BLaER1 treated with 17β-estradiol and CSF1 and Interleukin-3, amounts not matched to agents 10 nM and 100 nM (cell line): ENCODE results near the gene RAB27B.

Experiments used
- H3K27ac ChIP-seq, 11 experiments: shearing (Covaris generic); formaldehyde crosslinking; 2 replicates each; pipeline ENCODE4 v1.8.1; 2022
- H3K27me3 ChIP-seq, 11 experiments: shearing (Covaris generic); formaldehyde crosslinking; 2 replicates each; pipeline ENCODE4 v1.8.1; 2022
- H3K36me3 ChIP-seq, 11 experiments: shearing (Covaris generic); formaldehyde crosslinking; 2 replicates each; pipeline ENCODE4 v1.8.1; 2022
- H3K4me1 ChIP-seq, 10 experiments: shearing (Covaris generic); formaldehyde crosslinking; 2 replicates each; pipeline ENCODE4 v1.8.1; 2022
- H3K4me2 ChIP-seq, 11 experiments: shearing (Covaris generic); formaldehyde crosslinking; 2 replicates each; pipeline ENCODE4 v1.8.1; 2022
- H3K4me3 ChIP-seq, 10 experiments: shearing (Covaris generic); formaldehyde crosslinking; 2 replicates each; pipeline ENCODE4 v1.8.1; 2022
- H3K9ac ChIP-seq, 11 experiments: shearing (Covaris generic); formaldehyde crosslinking; 2 replicates each; pipeline ENCODE4 v1.8.1; 2022
- H3K9me3 ChIP-seq, 11 experiments: shearing (Covaris generic); formaldehyde crosslinking; replicated peaks in 1 of 11; 2 replicates each; pipeline ENCODE4 v1.8.1; 2022
- H4K20me1 ChIP-seq, 11 experiments: shearing (Covaris generic); formaldehyde crosslinking; 2 replicates each; pipeline ENCODE4 v1.8.1; 2022
- Cebpa-rat ChIP-seq, 11 experiments: shearing (Covaris generic); IDR thresholded peaks; 2 replicates each; pipeline ENCODE4 v1.8.1; 2022

RAB27B gene

DNA sequence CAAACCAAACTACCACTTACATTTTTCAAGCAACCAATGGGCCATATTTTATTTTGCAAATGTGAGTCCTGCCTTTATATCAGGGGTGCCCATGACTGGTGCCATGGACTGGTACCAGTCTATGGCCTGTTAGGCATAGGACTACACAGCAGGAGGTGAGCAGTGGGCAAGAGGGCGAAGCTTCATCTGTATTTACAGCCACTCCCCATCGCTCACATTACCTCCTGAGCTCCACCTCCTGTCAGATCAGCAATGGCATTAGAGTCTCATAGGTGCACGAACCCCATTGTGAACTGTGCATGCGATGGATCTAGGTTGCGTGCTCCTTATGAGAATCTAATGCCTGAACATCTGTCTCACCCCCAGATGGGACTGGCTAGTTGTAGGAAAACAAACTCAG lies 77.4 kb downstream of the RAB27B start:
- Histone ChIP-seq H4K20me1 (no peaks in the 10 kb centered on the region), H3K4me2 (no peak overlapping the region), H3K4me1 (no peaks in the 10 kb centered on the region), H3K27ac (no peak overlapping the region), H3K9me3 (peaks cover 0 to 12% (median 9%) of the 10 kb centered on the region in 11 experiments; a peak in 13 of 22 replicates), H3K9ac (no peak overlapping the region), H3K4me3 (no peak overlapping the region), H3K36me3 (no peaks in the 10 kb centered on the region), H3K27me3 (no peaks in the 10 kb centered on the region)
- no peak for TF ChIP-seq Cebpa-rat (IDR thresholded peaks at IDR 0.05)

DNA sequence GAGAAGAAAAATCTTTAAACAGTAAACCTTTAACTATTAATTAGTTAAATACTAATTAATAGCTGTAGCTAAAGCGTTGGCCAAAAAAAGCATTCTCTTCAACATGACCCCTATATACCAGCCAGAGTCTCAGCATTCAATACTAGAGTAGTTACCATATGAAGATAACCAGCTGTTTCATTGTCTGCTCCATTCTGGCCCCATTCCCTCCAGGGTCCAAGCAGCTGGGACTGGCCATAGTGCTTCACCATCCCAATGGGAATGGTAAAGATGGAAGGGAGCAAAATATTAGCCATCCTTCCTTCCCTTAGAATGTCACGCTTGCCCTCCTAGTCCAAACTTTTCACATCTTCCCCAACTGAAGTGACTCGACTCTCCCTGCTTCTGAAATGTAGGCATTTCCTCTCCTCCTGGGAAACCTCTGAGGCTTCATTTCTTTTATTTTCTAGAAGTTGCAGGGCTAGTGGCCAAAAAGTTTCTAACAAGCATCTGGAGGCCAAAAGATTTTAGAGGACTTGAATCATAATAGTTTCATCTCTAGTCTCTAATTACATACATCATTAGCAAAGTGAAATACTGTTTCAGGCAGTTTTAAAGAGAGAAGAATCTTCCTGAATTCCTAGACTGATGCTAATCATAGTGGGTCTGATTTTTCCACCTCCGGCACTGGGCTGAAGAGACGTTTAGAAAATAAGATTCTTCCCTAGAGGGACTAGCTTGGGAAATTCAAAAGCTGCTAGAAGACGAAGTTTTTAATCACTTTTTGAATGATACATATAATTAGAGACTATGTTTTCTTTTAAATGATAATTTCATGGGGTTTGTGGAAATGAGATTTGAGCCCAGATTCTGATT lies 78.3 kb downstream of the RAB27B start:
- Histone ChIP-seq H4K20me1 (no peaks in the 10 kb centered on the region), H3K27ac (no peak overlapping the region), H3K9ac (no peak overlapping the region), H3K4me2 (no peak overlapping the region), H3K4me3 (no peak overlapping the region), H3K36me3 (no peaks in the 10 kb centered on the region), H3K27me3 (no peaks in the 10 kb centered on the region), H3K9me3 (peaks cover 0 to 19% (median 14%) of the 10 kb centered on the region in 11 experiments; a peak in 13 of 22 replicates), H3K4me1 (no peaks in the 10 kb centered on the region)
- no peak for TF ChIP-seq Cebpa-rat (IDR thresholded peaks at IDR 0.05)

DNA sequence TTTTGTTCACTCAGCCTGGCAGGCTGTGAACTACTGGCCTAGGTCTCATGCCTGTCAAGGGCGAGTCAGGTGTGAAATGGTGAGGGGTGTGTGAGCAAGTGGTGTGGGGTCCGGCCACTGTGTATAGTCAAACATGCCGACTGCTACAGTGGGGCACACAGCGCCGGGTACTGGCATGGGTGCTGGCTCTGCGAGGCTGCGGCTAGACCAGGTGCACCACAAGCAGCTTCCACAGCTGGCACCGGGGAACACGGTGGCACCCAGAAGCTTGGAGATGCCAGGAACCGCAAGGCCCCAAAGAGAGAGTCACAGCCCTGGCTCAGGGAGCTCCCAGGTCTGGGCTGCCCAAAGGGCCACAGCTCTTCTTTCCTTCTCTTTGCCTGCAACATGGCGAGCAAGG lies 81.3 kb downstream of the RAB27B start:
- Histone ChIP-seq H3K27me3 (no peaks in the 10 kb centered on the region), H3K9me3 (peaks cover 0 to 19% (median 14%) of the 10 kb centered on the region in 11 experiments; a peak in 13 of 22 replicates), H3K4me3 (no peak overlapping the region), H4K20me1 (no peaks in the 10 kb centered on the region), H3K9ac (no peak overlapping the region), H3K27ac (no peak overlapping the region), H3K4me2 (no peak overlapping the region), H3K36me3 (no peaks in the 10 kb centered on the region), H3K4me1 (no peaks in the 10 kb centered on the region)
- TF ChIP-seq Cebpa-rat (IDR thresholded peaks at IDR 0.05) = no peak

DNA sequence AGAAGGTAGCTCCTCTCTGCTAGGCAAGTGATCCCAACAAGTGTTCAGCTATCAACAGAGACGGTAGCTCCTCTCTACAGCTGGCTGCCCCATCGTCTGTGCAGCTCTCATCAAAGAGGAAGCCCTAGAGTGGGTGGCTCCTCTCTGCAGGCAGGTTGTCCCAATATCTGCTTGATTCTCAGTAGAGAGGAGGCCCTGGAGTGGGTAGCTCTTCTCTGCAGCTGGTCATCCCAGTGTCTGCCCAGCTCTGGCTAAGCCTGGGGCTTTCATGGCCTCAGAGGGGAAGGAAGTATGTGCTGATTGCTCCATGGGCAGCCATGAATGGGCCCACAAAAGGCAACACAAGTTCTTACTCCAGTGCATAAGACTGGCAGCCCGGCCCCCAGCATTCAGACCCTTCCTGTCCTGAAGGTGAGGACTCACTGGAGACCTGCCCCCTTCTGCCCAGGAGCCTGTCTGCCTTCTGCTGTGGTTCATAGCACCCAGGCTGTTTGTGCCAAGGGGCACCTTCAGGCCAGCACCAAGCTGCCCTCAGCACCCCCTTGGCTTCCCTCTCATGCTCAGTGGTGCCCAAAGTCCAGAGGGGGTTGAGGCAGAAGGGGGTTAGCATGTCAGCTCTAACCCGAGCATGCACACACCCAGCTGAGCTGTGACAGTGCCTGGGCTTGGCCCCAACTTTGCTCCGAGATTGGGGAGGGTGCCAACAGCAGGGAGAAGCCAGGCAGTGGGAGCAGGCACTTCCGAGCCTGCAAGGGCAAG lies 82.1 kb downstream of the RAB27B start:
- no peak overlapping the region for H3K9ac ChIP-seq
- TF ChIP-seq Cebpa-rat (IDR thresholded peaks at IDR 0.05) = no peak
- no peaks in the 10 kb centered on the region for H4K20me1 ChIP-seq
- no peak overlapping the region for H3K4me3 ChIP-seq
- no peaks in the 10 kb centered on the region for H3K36me3 ChIP-seq
- peaks cover 0 to 19% (median 14%) of the 10 kb centered on the region in 11 experiments; a peak in 13 of 22 replicates for H3K9me3 ChIP-seq
- H3K27ac ChIP-seq = no peak overlapping the region
- no peaks in the 10 kb centered on the region for H3K4me1 ChIP-seq
- H3K4me2 ChIP-seq = no peak overlapping the region
- H3K27me3 ChIP-seq = no peaks in the 10 kb centered on the region

DNA sequence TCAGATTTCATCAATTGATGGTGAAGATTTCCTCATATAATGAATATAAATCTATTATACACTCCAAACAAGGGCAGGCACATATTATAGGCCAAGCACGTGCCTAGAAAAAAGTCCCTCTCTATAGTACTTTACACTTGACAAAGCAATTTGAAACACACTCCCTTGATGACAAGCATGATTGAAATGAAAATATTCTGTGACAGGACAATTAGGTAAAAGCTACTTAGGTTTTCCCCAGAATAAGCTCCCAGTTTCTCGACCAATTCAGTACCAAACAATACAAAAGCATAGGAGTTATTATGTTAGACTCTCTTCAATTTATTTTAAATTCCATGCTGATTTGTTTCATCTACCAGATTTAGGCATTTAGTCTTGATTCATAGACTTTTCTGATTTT lies 83.3 kb downstream of the RAB27B start:
- H3K4me2 ChIP-seq = no peak overlapping the region
- no peak for TF ChIP-seq Cebpa-rat (IDR thresholded peaks at IDR 0.05)
- no peaks in the 10 kb centered on the region for H3K4me1 ChIP-seq
- no peak overlapping the region for H3K27ac ChIP-seq
- no peaks in the 10 kb centered on the region for H3K27me3 ChIP-seq
- no peak overlapping the region for H3K9ac ChIP-seq
- peaks cover 0 to 18% (median 14%) of the 10 kb centered on the region in 11 experiments; a peak in 13 of 22 replicates for H3K9me3 ChIP-seq
- H3K36me3 ChIP-seq = no peaks in the 10 kb centered on the region
- no peaks in the 10 kb centered on the region for H4K20me1 ChIP-seq
- no peak overlapping the region for H3K4me3 ChIP-seq

DNA sequence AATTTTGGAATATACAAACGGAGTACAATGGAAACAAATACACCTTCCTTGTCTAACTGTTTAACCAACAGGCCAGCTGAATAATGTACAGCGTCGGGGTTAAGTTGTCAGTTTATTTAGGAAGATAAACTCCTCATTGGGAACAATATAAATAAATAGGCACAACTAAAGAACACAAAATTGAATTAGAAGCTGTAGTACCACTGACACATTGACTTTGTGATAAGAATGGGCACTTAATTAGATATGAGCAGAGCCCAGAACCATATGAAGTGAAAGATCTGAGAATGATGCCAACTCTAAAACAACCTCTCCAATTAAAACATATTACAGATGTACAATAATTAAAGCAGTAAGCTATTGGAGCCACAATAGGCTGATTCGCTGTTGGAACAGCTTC lies 86.5 kb downstream of the RAB27B start:
- Histone ChIP-seq H3K9me3 (peaks cover 0 to 15% (median 13%) of the 10 kb centered on the region in 11 experiments; a peak in 13 of 22 replicates), H3K4me3 (no peak overlapping the region), H3K4me1 (no peaks in the 10 kb centered on the region), H4K20me1 (no peaks in the 10 kb centered on the region), H3K27me3 (no peaks in the 10 kb centered on the region), H3K36me3 (no peaks in the 10 kb centered on the region), H3K9ac (no peak overlapping the region), H3K27ac (no peak overlapping the region), H3K4me2 (no peak overlapping the region)
- no peak for TF ChIP-seq Cebpa-rat (IDR thresholded peaks at IDR 0.05)

DNA sequence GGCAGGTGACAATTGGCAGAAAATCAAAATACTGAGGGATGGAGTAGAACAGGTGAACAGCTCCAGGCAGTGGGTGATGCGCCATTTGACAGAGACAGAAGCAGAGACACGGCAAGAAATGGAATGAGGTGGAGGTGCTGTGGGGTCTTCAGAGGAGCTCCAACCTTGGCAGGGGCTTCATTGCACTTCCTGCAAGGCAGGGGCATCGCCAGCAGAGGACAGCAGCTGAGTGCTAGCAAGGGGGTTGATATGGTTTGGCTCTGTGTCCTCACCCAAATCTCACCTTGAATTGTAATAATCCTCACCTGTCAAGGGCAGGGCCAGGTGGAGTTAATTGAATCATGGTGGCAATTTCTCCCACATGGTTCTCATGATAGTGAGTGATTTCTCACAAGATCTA lies 88.2 kb downstream of the RAB27B start:
- TF ChIP-seq Cebpa-rat (IDR thresholded peaks at IDR 0.05) = no peak
- Histone ChIP-seq H3K27me3 (no peaks in the 10 kb centered on the region), H3K36me3 (no peaks in the 10 kb centered on the region), H3K4me3 (no peak overlapping the region), H3K9ac (no peak overlapping the region), H3K9me3 (0 out of 22 replicates have a peak, but pooled peaks cover 0 to 3% (median 0%) of the 10 kb centered on the region in 11 experiments), H4K20me1 (no peaks in the 10 kb centered on the region), H3K4me1 (no peaks in the 10 kb centered on the region), H3K4me2 (no peak overlapping the region), H3K27ac (no peak overlapping the region)

DNA sequence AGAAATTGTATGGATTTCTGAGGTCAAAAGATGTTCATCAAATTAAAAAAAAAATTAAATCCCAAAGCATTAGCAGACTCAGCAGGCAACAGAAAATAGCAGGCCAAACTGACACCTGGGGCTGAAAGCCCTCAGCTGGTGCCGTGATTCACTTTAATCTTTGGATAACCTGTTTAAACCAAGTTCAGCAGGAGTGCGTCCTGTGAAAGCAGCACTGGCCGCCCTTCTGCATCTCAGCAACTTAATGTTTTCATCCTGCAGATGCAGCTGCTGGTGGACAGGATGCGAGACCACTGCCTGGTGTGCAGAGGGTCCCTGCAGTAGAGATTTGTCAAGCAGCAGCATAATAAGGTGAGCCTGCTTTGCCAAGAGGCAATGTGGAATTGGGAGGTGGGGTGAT lies 89.8 kb downstream of the RAB27B start:
- H3K9me3 ChIP-seq = 0 out of 22 replicates have a peak, but pooled peaks cover 0 to 3% (median 0%) of the 10 kb centered on the region in 11 experiments
- H3K27ac ChIP-seq = no peak overlapping the region
- H3K9ac ChIP-seq = no peak overlapping the region
- H3K36me3 ChIP-seq = no peaks in the 10 kb centered on the region
- TF ChIP-seq Cebpa-rat (IDR thresholded peaks at IDR 0.05) = no peak
- no peaks in the 10 kb centered on the region for H3K27me3 ChIP-seq
- H3K4me2 ChIP-seq = no peak overlapping the region
- no peaks in the 10 kb centered on the region for H4K20me1 ChIP-seq
- H3K4me3 ChIP-seq = no peak overlapping the region
- H3K4me1 ChIP-seq = no peaks in the 10 kb centered on the region

DNA sequence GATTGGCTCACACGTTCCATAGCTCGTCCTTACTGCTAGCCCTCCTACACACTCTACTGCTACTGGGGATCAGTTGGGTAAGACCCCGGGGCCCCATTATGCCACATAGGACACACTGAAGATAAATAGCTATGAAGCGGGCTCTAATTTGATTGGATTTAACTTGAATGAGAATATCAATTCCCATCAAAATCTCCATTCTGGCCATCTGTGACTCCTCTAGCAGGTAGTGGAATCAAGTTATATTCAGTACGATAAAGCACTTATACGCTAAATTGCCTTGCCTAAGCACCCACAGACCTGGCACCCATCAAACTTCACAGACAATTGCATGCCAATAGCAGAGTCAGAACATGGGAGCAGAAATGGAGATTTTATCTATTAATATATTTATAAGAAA lies 91.1 kb downstream of the RAB27B start:
- 0 out of 22 replicates have a peak, but pooled peaks cover 0 to 3% (median 0%) of the 10 kb centered on the region in 11 experiments for H3K9me3 ChIP-seq
- peaks cover 0 to 6% (median 2%) of the 10 kb centered on the region in 10 experiments; a peak in 6 of 20 replicates for H3K4me1 ChIP-seq
- H3K27ac ChIP-seq = no peak overlapping the region
- no peaks in the 10 kb centered on the region for H3K27me3 ChIP-seq
- H4K20me1 ChIP-seq = no peaks in the 10 kb centered on the region
- TF ChIP-seq Cebpa-rat (IDR thresholded peaks at IDR 0.05) = no peak
- H3K36me3 ChIP-seq = no peaks in the 10 kb centered on the region
- H3K4me2 ChIP-seq = no peak overlapping the region
- no peak overlapping the region for H3K9ac ChIP-seq
- H3K4me3 ChIP-seq = no peak overlapping the region
